AG09319 (cell line): ENCODE measurements around the gene PRKCQ.

Source experiments
- DNase-seq: peaks from one replicate; pipeline ENCODE4 v3.0.0-alpha.2; 2010; ENCODE audit warnings: low read depth; ENCODE audit errors: extremely low read depth
- TF ChIP-seq, protein P1 (sequence below): IDR thresholded peaks from 2 replicates; pipeline ENCODE4 v1.5.1; 2011; ENCODE audit warnings: low read depth, mild to moderate bottlenecking, inconsistent platforms, low read length, moderate library complexity

Gene PRKCQ

DNA sequence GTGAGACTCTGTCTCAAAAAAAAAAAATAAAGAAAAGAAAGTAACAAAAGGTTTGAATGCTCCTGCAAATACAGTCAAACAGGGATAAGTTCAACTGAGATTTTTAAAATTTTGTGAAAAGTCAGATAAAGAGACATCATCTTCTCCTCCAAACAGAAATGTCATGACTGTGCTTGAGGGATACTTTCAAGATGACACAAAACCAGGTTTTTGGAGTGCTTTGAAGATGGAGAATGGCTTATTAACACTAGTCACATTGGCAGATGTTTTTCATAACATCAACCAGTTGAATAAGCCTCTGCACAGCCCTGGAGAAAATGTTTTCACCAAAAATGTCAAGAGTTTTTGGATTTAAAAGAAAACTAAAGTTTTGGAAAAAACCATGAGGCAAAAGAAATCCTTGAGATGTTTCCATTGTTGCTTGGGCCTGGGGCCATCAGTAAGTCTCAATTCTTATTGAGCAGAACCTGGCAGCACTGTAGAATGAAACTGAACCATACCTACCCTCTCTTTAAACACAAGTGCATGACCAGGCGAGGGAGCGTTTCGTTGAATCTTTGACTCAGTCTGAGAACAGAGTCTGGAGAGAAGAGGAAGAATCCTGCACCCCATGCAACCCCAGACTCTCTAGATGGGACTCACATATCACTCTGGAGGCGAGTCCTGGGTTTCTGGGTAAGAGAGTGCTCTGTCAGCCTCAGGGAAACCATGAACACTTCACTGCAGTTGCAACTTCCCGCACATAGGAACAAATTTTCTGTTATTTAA is 37.4 kb upstream of the PRKCQ start:
- DNase-seq, result no peak
- TF ChIP-seq, protein P1, sequence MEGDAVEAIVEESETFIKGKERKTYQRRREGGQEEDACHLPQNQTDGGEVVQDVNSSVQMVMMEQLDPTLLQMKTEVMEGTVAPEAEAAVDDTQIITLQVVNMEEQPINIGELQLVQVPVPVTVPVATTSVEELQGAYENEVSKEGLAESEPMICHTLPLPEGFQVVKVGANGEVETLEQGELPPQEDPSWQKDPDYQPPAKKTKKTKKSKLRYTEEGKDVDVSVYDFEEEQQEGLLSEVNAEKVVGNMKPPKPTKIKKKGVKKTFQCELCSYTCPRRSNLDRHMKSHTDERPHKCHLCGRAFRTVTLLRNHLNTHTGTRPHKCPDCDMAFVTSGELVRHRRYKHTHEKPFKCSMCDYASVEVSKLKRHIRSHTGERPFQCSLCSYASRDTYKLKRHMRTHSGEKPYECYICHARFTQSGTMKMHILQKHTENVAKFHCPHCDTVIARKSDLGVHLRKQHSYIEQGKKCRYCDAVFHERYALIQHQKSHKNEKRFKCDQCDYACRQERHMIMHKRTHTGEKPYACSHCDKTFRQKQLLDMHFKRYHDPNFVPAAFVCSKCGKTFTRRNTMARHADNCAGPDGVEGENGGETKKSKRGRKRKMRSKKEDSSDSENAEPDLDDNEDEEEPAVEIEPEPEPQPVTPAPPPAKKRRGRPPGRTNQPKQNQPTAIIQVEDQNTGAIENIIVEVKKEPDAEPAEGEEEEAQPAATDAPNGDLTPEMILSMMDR, result no peak

DNA sequence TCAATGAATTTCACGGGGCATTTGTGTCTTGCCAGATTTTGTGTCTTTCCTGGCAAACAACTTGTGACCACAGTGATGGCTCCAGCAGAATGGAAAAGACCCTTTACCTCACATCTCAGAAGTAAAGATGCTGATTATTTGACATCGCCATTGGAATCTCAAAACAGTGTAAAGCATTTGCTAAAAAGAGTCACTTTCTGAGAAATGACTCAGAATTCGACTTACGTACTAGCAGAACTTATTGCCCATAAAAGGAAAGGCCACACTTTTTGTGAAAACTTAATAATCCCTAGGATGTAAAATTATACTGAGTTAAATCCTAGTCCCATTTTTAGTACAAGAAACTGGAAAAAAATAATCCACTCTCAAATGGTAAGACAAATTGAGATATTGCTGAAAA is 35.9 kb upstream of the PRKCQ start:
- no peak for DNase-seq
- TF ChIP-seq, protein P1, result no peak

DNA sequence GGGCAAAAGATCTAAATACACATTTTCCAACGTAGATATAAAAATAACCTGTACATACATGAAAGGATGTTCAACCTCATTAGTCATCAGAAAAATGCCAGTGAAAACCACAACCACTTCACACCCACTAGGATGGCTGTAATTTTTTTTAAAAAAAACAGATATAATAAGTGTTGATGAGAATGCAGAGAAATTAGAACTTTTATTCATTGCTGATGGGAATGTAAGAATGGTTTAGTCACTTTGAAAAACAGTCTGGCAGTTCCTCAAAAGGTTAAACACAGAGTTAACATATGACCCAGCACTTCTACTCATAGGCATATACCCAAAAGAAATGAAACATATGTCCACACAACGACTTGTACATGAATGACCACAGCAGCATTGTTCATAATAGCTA is 32.3 kb upstream of the PRKCQ start:
- TF ChIP-seq, protein P1, result no peak
- DNase-seq, result no peak

DNA sequence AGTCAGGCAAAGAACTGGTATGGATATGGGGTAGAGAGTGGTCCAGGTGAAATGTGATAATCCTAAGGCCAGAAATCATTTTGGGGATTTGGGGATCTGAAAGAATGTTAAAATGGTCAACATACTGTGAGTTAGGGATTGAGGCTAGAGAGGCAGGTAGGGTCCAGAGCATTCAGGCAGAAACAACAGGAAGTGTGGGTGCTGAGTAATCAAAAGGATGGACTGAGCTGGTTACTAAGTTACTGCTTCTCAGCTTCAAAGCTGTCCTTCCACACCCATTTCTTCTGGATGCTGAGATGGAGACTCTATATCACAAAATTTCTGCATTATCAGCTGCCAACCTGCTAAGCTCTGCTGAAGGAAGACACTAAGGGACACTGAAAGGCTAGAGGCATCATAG is 30.6 kb upstream of the PRKCQ start:
- no peak for DNase-seq
- TF ChIP-seq, protein P1, result no peak

DNA sequence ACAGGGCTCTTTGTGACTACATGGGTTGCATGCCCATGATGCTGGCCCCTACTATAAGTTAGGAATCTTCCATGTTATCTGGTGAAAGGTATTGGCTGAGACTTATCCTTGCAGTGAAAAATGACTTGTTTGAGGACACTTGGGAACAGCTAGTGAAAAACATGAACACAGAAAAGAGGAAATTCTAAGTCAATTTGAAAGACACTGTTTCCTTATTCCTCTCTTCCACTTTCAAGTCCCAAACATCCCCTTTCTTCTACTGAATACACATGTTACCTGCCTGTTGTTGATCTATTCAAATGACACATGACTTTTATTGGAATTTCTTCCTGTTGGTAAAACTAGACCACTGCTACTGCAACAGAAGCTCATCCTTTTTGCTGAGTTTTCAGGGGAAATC is 29.5 kb upstream of the PRKCQ start:
- DNase-seq, result no peak
- TF ChIP-seq, protein P1, result no peak

DNA sequence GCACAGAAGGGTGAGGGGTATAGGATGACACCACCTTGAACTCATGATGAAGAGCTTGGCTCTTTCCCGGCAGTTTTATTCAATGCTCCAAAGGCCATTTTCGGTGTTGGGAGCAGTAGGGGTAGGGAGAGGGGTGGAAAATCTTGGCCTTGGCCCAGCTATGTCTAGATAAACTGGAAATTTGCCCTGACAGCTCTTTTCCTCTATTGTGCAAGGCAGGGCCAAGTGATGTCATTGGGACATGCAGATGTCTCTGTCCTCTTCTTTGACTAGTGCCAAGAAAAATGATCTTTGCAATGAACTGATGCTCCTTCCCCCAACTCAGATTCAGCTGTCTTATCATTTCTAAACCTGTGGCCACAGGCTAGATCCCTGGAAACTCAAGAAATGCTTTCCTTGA is 27.7 kb upstream of the PRKCQ start:
- no peak for DNase-seq
- TF ChIP-seq, protein P1, result no peak

DNA sequence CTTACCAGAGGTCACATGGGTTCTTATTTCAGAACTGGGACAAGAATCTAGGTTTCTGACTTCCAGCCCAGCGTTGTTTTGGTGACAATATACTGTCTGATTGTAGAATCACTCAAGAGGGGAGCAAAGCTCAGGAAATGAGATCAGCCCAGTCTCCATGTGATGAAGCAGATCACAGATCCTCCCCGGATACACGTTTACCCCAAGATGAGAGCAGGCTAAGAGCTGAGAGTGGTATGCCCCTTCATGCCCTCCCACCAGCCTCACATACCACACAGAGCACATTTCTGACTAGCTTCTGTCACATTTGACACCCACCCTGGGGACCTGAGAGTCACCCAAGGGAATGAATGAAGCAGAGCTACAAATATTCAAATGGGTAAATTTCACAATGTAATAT is 27.1 kb upstream of the PRKCQ start:
- TF ChIP-seq, protein P1, result no peak
- no peak for DNase-seq
